ENCODE results near the gene SCFD2.

DNA sequence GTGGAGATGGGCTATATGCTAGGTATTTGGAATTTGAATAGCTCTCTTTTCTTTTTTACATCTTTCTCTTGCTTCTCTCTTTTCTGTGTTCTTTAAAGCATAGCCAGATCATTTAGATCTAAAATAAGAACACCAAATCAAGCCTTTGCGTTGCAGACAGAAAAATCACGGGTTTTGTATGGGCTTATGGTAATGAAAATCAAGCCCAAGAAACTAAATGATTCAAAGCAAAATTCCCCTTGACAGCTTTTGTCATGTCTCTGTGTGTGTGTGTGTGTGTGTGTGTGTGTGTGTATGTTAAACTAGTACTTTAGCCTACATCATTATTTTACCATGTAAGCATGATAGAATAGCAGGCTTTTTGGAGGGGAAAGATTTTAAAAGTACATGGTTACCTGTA, 505.5 kb downstream of the SCFD2 start:
- TF ChIP-seq YY1 (IDR thresholded peaks at IDR 0.05; ENCODE audit: low read depth, low read length) (no peak), NR2C1 (IDR thresholded peaks at IDR 0.05) (no peak), SMC3 (IDR thresholded peaks at IDR 0.05; ENCODE audit: borderline replicate concordance, low read length) (no peak)
- TF ChIP-seq, protein P1, sequence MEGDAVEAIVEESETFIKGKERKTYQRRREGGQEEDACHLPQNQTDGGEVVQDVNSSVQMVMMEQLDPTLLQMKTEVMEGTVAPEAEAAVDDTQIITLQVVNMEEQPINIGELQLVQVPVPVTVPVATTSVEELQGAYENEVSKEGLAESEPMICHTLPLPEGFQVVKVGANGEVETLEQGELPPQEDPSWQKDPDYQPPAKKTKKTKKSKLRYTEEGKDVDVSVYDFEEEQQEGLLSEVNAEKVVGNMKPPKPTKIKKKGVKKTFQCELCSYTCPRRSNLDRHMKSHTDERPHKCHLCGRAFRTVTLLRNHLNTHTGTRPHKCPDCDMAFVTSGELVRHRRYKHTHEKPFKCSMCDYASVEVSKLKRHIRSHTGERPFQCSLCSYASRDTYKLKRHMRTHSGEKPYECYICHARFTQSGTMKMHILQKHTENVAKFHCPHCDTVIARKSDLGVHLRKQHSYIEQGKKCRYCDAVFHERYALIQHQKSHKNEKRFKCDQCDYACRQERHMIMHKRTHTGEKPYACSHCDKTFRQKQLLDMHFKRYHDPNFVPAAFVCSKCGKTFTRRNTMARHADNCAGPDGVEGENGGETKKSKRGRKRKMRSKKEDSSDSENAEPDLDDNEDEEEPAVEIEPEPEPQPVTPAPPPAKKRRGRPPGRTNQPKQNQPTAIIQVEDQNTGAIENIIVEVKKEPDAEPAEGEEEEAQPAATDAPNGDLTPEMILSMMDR (IDR thresholded peaks at IDR 0.05 in 2 of 3, conservative IDR thresholded peaks at IDR 0.05 in 1 of 3; ENCODE audit: control insufficient read depth in 2 of 3, extremely low read depth in 1 of 3, insufficient read depth in 1 of 3, low read depth in 3 of 3, low read length in 3 of 3) = no peak
